Measurements from ENCODE around the gene INPP5A. TPM values are rescaled to one million over a fixed set of nuclear protein-coding genes. Genes with fewer than 3 reads are reported as not detected.

INPP5A gene
- total RNA-seq, 1 experiment from 2014 or later, result 12.3 TPM

- no peaks in the 10 kb centered on the region for H4K20me1 ChIP-seq (ENCODE audit: insufficient read depth)
- BruUV-seq (replicated peaks), result no TSS peak
- H3K36me3 ChIP-seq (ENCODE audit: control insufficient read depth in 1 of 2, insufficient read depth in 2 of 2, low read length in 2 of 2), result no peaks in the 10 kb centered on the region
- intact Hi-C loops (cut with micrococcal nuclease), result no loop called here
- H3K9me3 ChIP-seq (ENCODE audit: control insufficient read depth in 1 of 2, insufficient read depth in 1 of 2, low read depth in 1 of 2, low read length in 2 of 2), result no peaks in the 10 kb centered on the region
- CTCF ChIA-PET, result no interaction called here
- H2AFZ ChIP-seq (ENCODE audit: low read depth, low read length, poor library complexity, severe bottlenecking), result no peak overlapping the region
- TF ChIP-seq EZH2phosphoT487 (IDR thresholded peaks at IDR 0.05; ENCODE audit: borderline replicate concordance), result no peak
- no peak for TF ChIP-seq TCF7L2 (IDR thresholded peaks at IDR 0.05; ENCODE audit: borderline replicate concordance, extremely low read depth, insufficient read depth, insufficient read length)
- no peak for TF ChIP-seq ZNF274 (IDR thresholded peaks at IDR 0.05; ENCODE audit: low read depth, low read length)
- no peak for TF ChIP-seq POLR2A (IDR thresholded peaks at IDR 0.05; ENCODE audit: borderline replicate concordance, extremely low read depth, insufficient read depth, insufficient read length)
- TF ChIP-seq CBX3 (IDR thresholded peaks at IDR 0.05; ENCODE audit: low read depth), result no peak
- TF ChIP-seq REST (IDR thresholded peaks at IDR 0.05; ENCODE audit: low read depth), result no peak
- no peak for TF ChIP-seq CEBPB (IDR thresholded peaks at IDR 0.05; ENCODE audit: low read depth)
- no peak for TF ChIP-seq SP1 (IDR thresholded peaks at IDR 0.05; ENCODE audit: low read depth)
- TF ChIP-seq YY1 (IDR thresholded peaks at IDR 0.05; ENCODE audit: extremely low read depth, insufficient replicate concordance, low read depth, low read length), result no peak
- TF ChIP-seq ATF3 (IDR thresholded peaks at IDR 0.05), result no peak
- TF ChIP-seq JUND (IDR thresholded peaks at IDR 0.05), result no peak
- TF ChIP-seq CTCF (IDR thresholded peaks at IDR 0.05 in 2 of 3, conservative IDR thresholded peaks at IDR 0.05 in 1 of 3; ENCODE audit: borderline replicate concordance in 1 of 3, insufficient read depth in 1 of 3, low read depth in 2 of 3, low read length in 2 of 3), result no peak
- TF ChIP-seq EGR1 (IDR thresholded peaks at IDR 0.05; ENCODE audit: low read depth), result no peak
- no peak for TF ChIP-seq EZH2 (IDR thresholded peaks at IDR 0.05)
- TF ChIP-seq SRF (IDR thresholded peaks at IDR 0.05; ENCODE audit: low read depth), result no peak
- TF ChIP-seq ELF1 (IDR thresholded peaks at IDR 0.05; ENCODE audit: borderline replicate concordance, low read depth), result no peak
- TF ChIP-seq POLR2AphosphoS5 (IDR thresholded peaks at IDR 0.05; ENCODE audit: low read depth, low read length), result no peak
- TF ChIP-seq RAD21 (IDR thresholded peaks at IDR 0.05; ENCODE audit: low read depth), result no peak
- TF ChIP-seq MAX (IDR thresholded peaks at IDR 0.05), result no peak
- no peak overlapping the region for H3K9ac ChIP-seq (ENCODE audit: low read length)
- no peak overlapping the region for H3K27ac ChIP-seq (ENCODE audit: low read depth, low read length)
- no peaks in the 10 kb centered on the region for H3K9me2 ChIP-seq (ENCODE audit: insufficient read depth)
- no peaks in the 10 kb centered on the region for H3K27me3 ChIP-seq (ENCODE audit: insufficient read depth, low read length)
- H3K4me3 ChIP-seq (replicated peaks in 1 of 2; ENCODE audit: low read depth in 1 of 2, low read length in 2 of 2), result no peak overlapping the region
- POLR2A ChIA-PET, result no interaction called here
- ATAC-seq, result no peak
- H3K79me2 ChIP-seq (ENCODE audit: insufficient read depth, low read length), result no peaks in the 10 kb centered on the region
- RAD21 ChIA-PET (ENCODE audit: low non-redundant PET in 1 of 2, low total read pairs in 2 of 2, uncharacterized antibody in 2 of 2, unreplicated experiment in 2 of 2), result no interaction called here
- no peak for DNase-seq (ENCODE audit: low read depth, low spot score)
- H3K4me1 ChIP-seq (ENCODE audit: control insufficient read depth in 1 of 2, insufficient read depth in 2 of 2, low read length in 2 of 2), result peaks cover 18 to 22% of the 10 kb centered on the region in 2 experiments
- no peak overlapping the region for H3K4me2 ChIP-seq (ENCODE audit: low read length)
Observed at GRCh38 chr10:132574783-132575319, 37.3 kb downstream of the INPP5A start.
